Esophagus muscularis mucosa (tissue), 3 donors: Measurements from ENCODE around the gene MKRN2OS.

Experiments used
- POLR2AphosphoS5 ChIP-seq, 2 donors: sonication (generic); formaldehyde crosslinking; IDR thresholded peaks; one replicate each; pipeline ENCODE4 v1.6.1; 2017; ENCODE audit warnings: antibody characterized with exemption in 2 of 2
- TF ChIP-seq, protein P1 (sequence below), 3 experiments: fragments of 200-600 bp in 2 of 3; fragments of 450-650 bp in 1 of 3; sonication (generic) in 2 of 3; IDR thresholded peaks; one replicate each; pipeline ENCODE4 v1.5.1; 2017 to 2019; ENCODE audit warnings: antibody characterized with exemption in 3 of 3, mild to moderate bottlenecking in 2 of 3, moderate library complexity in 1 of 3

DNA sequence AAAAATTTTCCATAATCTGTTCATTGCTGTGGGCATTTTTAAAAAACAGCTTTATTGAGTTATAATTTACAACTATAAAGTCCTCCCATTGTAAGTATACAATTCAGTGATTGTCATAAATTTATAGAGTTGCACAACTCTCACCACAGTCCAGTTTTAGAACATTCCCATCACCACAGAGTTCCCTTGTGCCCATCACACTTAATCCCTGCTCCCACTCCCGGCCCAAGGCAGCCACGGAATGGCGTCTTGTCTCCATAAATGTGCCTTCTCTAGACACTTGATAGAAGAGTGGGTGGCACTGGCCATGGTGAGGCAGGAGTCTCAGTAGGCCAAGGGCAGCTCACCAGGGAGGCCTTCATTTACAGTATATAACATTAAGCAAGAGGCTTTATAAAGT lies 54.8 kb downstream of the MKRN2OS start:
- TF ChIP-seq, protein P1, sequence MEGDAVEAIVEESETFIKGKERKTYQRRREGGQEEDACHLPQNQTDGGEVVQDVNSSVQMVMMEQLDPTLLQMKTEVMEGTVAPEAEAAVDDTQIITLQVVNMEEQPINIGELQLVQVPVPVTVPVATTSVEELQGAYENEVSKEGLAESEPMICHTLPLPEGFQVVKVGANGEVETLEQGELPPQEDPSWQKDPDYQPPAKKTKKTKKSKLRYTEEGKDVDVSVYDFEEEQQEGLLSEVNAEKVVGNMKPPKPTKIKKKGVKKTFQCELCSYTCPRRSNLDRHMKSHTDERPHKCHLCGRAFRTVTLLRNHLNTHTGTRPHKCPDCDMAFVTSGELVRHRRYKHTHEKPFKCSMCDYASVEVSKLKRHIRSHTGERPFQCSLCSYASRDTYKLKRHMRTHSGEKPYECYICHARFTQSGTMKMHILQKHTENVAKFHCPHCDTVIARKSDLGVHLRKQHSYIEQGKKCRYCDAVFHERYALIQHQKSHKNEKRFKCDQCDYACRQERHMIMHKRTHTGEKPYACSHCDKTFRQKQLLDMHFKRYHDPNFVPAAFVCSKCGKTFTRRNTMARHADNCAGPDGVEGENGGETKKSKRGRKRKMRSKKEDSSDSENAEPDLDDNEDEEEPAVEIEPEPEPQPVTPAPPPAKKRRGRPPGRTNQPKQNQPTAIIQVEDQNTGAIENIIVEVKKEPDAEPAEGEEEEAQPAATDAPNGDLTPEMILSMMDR (IDR thresholded peaks at IDR 0.05), result no peak
- no peak for TF ChIP-seq POLR2AphosphoS5 (IDR thresholded peaks at IDR 0.05)
